ENCODE results near the gene FTO.

Gene FTO

DNA sequence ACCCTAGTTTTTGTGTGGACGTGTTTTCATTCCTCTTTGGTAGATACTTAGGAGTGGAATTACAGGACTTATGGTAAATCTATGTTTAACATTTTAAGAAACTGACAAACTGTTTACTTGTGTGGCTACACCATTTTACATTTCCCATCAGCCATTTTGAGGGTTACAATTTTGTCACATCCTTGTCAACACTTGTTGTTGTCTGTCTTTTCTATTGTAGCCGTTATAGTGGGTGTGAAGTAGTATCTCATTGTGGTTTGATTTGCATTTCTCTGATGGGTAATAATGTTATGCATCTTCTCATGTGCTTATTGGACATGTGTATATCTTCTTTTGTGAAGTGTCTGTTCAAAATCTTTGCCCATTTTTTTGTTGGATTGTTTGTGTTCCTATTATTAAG, 4.5 kb downstream of the FTO start:
- DNase-seq (ENCODE audit: low spot score): no peak
- FAIRE-seq: no peak

DNA sequence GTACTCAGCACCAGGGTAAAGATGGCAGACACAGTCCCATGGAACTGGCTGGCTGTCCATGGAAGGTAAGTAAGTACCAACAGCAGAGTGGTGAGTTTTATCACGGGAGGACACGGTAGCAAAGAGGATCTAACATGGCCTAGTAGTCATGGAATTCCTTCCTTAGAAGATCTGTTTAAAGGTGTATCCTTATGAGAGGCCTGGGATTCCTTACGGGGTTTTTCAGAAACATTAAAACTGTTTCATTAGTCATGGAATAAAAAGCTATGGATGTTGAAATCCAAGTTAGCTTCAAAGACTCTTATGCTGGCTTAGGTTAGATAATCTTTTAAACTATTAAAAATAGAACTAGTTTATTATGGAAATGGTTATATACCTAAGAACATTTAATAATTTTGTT, 7.4 kb downstream of the FTO start:
- FAIRE-seq (no peak), DNase-seq (ENCODE audit: low spot score) (no peak)

DNA sequence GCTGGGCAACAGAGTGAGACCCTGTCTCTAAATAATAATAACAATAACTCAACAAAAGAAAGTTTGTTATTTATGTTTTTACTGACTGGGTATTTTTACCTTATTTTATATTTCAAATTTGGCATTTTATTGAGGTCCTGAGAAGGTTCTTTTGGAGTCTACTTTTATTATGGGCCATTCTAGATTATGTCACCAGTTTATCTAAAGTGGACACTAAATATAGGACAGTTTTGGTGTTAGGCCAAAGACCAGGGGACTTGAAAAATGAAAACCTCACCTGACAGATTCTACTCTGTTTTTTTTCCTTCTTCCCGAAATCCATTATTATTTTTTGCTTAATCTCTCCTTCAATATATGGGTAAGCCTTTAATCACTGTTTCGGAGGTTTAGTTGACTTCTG, 8.1 kb downstream of the FTO start:
- DNase-seq (ENCODE audit: low spot score) (no peak), FAIRE-seq (no peak)

DNA sequence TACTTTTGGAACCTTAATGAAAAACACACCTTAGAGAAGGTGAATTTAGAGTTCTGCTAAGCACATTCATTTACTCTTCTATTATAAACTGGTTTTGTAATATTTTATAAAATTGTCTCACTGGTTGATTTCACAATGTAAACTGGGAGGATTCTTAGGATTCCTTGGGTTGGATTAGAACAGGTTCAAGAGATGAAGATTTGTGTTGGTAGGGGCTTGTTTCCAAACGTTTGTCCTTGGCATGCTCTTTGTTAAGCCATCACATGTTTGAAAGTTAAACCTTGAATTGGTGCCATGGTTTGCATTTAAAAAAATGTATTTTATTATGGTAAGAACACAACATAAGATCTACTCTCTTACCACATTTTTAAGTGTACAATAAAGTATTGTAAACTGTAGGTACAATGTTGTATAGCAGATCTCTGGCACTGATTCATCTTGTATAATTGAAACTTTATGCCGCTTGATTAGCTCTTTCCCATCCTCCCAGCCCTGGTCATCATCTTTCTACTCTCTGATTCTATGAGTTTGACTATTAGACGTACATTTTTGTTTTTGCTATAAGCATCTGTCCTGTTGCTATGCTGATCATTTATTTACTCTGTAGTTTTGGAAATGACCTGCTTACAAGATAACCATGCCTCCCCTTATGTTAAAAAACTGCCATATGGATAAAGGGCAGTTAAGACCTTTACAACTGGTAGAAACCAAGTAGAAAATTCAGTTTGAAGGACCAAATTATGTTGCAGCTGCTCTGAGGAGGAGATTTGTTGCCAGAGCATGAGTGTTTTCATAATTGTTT, 9.6 kb downstream of the FTO start:
- no peak for FAIRE-seq
- no peak for DNase-seq (ENCODE audit: low spot score)

DNA sequence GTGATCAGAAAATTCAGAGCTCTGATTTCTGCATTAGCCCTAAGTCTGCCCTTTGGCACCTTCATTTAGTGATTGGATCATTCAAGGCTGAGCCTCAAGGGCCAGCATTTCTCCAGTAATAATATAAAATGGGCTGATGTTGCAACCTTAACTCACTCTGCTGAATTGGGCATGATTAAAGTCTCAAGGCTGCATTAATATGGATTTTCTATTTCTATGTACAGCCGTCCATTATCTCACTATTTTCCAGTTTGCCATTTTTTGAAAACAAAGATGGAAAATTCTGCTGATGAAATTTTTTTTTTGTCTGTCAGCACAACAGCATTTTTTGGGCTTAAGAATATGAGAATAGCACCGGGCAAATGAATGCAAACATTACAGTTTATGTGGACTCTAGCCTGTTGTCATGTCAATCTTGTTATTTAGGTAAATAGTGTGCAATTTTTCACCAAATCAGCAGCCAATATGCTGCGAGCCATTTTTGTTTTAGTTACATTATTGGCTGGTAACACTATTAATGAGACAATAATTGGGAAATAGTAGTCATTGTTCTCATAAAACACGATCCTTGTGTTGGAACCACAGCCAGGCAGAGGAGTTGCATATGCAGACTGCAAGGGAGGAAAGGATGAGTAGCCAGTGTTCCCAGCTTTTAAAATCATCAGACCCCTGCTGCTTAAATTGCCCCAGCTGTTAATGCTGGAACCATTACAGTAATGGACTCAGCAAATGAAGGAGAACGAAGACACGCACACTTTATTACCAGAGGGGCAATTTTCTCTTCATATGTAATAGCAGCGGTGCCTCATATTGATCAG, 10.5 kb downstream of the FTO start:
- DNase-seq (ENCODE audit: low spot score) (no peak), FAIRE-seq (no peak)

DNA sequence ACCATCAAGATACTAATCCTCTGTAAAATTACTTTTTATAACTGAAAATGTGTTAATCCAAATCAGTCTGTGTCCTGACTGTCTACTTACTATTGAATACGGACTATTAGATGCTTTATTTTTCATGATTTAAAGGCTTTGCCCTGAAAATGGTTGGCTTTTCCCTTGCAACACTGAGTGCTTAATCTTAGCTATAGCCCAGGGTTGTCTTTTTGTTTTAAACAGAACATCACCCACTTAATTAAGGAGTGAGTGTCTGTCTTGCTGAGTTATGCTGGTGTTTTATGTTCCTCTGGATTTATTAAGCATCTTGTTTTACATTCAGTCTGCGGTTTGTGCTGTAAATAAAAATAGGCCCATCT, 11.0 kb downstream of the FTO start:
- DNase-seq (ENCODE audit: low spot score) (no peak), FAIRE-seq (no peak)

DNA sequence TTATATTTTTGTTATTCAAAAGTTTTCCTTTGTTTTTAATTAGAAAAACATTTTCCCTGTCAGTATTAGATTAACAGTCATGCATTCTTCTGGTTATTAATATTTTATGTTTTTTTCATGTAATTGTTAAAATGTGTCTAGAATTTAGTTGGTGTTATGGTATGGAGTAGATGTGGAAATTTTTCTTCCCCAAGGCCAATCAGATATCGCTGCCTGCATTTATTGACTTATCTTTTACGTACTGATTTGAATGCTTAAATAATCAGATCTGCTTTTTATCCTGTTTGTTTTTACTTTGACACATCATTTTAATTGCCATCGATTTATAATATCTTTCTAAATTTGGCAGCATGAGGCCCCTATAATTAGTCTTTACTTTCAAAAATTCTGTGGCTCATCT, 13.6 kb downstream of the FTO start:
- no peak for DNase-seq (ENCODE audit: low spot score)
- FAIRE-seq: no peak

DNA sequence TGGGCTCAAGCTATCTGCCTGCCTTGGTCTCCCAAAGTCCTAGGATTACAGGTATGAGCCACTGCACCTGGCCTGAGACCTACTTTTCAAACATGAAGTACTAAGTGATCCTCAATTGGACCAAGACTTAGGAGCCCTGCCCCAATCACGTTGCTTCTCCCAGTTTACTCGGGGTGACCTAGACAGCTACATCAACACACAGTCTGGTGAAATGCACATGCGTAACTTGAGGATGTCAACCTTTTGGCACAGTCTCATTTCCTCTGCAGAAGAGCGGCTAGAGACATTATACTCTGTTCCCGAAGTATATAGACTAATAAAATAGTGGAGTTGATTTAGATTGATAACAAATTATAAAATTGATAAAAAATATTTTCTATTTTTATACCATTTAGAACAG, 17.1 kb downstream of the FTO start:
- FAIRE-seq (no peak), DNase-seq (ENCODE audit: low spot score) (no peak)

DNA sequence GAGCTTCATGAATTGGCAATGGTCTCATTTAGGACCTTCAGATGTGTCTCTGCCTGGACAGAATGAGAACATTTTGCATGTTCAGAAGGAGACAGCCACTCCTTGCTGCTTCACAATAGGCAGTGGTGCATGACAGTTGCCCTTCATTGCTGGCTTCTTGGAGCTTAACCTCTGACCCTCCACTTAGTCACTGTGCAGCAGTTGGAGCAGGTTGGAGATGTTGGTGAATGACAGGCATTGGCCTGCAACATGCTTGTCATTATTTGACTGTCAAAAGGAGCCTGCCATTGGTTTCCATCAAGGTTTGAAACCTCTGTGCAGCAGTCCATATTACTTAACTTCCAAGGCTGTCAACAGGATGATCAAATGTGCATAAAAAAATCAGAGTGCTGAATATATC, 22.7 kb downstream of the FTO start:
- FAIRE-seq (no peak), DNase-seq (ENCODE audit: low spot score) (no peak)

DNA sequence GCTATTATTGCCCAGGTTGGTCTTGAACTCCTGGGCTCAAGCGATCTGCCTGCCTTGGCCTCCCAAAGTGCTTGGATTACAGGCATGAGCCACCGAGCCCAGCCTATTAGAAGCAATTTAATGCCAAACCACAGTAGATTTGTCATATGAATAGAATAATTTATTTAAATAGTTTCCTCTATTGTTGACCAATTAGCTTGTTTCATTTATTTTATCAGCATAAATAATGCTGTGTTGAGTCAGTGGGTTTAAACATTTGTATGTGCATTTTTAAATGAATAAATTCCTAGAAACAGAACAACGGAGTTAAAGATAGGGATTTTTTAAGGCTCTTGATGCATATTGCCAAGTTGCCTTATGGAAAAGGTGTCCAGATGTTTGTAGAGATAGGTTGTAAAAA, 26.7 kb downstream of the FTO start:
- DNase-seq (ENCODE audit: low spot score): no peak
- no peak for FAIRE-seq

DNA sequence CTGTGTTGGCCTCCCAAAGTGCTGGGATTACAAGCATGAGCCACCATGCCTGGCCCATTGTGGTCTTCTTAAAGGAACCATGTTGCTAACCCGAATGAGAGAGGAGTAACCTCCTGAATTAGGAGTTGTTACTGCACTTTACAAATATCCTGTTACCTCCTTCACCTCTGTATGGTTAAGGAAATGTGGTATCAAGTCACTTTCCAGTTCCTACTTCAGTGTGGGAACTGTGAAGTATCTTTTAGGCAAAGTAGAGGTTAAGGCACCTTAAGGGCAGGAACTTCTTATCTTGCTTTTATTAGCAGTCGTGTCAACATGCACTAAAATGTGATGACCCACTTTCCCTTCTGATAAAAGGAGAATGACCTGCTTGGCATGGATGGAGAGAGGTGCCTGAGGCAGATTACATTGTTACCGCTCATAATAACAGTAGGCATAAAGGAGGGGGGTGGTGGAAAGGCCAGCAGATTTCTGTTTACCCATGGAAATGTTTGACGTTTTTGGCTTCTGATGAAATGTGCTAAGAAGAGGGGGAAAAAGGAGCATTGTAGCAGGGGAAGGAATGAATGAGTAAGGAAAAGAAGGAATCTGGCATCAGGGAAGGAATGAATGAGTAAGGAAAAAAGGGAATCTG, 28.5 kb downstream of the FTO start:
- no peak for FAIRE-seq
- no peak for DNase-seq (ENCODE audit: low spot score)

DNA sequence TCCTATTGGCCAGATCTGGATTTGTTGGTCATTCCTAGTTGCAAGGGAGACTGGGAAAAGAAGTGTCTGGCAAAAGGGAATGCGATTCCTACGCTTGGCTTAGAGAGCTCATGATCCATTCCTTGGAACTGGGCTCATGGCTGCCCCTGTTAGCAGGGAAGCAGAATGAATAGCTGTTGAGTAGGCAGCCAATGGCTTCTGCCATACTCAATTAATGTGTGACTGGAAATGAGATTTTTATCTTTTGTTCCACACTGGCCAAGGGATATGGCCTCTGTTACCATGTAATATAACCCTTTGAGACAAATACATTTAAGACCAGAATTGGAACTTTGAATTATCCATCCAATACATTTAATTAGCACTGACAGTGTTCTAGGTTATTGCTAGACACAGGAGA, 31.0 kb downstream of the FTO start:
- DNase-seq (ENCODE audit: low spot score) (no peak), FAIRE-seq (no peak)

DNA sequence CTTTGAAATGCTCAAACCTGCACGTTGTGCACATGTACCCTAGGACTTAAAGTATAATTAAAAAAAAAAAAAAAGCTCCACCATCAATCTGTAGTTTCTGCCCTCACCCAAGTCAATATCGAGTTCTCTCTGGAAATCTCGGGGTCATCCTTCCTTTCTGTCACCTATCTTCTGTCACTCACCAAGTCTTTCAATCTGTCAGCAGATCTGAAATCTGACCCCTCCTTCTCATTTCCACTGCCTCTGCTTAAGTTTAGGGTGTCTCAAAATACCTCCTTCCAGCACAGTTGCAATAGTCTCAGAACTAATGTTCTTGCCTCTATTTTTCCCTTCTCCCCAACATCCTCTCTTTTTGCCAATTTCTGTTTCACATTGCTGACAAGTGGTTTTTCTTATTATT, 32.3 kb downstream of the FTO start:
- DNase-seq (ENCODE audit: low spot score): no peak
- FAIRE-seq: no peak

DNA sequence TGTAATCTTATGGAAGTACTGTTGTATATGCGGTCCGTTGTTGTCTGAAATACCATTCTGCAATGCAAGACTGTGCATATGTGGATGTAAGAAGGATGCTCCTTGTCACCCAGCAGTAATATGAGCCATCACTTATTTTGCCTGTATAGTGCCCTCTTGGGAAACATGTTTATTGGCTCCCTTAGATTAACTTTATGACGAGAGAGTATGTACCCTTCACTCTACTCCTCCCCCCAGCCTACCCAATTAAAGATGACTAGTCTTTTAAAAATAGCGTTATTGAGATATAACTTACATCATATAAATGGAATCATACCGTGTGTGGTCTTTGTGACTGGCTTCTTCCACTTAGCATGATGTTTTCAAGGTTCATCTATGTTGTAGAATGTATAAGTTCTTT, 33.6 kb downstream of the FTO start:
- FAIRE-seq (no peak), DNase-seq (ENCODE audit: low spot score) (no peak)

DNA sequence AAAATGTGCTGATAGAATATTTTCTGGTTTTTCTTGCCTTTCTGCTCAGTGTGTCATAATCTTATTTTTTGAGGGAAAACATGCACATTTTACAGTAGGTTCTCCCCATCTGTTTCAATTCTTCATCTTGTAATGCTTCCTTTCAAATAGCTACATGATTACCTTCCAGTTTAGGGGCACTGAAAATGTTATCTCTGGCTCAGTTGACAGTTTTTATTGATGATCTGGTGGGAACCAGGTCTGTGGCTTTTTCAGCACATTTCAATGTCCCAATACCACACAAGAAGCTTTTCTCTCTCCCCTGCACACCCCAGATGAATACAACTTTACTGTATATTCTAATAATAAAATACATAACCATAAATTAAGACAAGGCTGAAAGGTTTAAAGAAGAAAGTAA, 36.5 kb downstream of the FTO start:
- FAIRE-seq (no peak), DNase-seq (ENCODE audit: low spot score) (no peak)

DNA sequence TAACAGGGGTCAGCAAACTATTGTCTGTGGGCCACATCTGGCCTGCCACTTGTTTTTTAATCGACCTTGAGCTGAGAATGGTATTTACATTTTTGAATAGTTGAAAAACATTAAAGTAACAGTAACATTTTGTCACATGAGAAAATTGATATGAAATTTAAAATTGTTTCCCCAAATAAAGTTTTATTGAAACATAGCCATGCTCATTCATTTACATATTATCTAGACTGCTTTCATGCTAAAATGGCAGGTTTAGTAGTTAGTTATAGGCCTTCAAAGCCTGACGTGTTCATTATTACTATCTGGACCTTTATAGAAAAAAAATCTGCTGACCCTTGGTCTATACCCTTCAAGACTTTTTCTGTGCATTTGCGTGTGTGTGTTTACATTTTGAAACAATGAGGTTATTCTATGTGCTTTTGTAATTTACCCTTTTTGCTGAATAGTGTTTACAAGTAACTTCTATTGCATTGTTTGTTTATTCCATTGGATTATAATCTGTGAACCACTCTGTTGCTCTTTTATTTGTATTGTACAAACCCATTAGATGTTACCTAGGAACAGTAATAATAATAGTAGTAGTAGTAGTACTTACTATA, 37.1 kb downstream of the FTO start:
- FAIRE-seq: no peak
- DNase-seq (ENCODE audit: low spot score): no peak

DNA sequence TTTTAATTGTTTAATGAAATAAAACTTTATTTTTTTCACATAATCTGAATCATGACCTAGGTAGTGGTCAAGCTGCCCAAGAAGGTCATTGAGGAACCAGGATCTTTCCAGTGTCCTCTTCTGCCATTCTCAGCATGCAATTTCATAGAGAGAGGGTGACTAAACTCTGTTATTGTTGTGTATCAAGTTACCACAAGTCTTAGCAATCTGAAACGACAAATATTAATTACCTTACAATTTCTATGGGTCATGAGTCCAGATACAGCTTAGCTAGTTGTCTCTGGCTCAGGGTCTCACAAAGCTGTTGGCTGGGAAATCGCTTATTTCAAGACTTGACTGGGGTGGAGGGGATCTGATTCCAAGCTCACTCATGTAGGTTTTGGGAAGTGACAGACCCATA, 37.6 kb downstream of the FTO start:
- no peak for FAIRE-seq

DNA sequence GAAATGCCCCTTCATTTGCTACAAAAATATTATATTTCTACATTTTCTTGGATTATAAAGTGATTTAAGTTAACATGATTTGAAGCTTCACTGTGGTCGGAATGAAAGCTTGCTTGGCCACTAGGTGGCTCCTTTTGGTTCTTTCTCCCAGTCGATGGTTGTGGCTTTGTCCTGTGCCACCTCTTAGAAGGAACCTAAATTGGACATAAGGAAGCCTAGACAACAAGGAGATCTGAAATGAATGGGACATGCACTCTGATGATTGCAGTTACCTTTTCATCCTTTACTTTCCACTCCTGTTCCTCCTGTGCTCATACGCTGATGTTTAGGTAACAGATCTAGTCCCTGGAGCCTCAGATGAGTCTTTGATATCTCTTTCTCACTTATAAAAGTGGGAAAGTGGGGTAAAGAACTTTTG, 39.2 kb downstream of the FTO start:
- FAIRE-seq: no peak
- no peak for DNase-seq (ENCODE audit: low spot score)

More for the DNA sequence above, 37.6 kb downstream of the FTO start:
- DNase-seq (ENCODE audit: low spot score): no peak

DNA sequence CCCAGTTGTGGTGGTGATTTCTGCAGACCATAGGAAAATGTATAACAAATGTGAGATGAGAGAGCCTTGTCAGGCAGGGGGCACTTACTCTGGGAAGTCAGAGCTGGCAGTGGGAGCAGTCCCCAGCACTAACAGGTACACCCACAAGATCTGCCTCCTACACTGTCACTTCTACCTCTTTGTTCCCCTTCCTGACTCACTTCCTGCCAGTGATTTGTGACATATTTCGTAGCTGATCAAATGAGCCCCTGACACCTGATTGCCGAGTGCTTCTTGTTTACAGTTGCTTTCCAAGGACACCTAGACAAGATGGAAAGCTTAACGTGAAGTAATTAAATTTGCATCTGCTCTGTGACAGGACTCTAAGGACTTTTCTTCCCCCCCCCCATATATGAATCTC, 40.5 kb downstream of the FTO start:
- DNase-seq (ENCODE audit: low spot score) (no peak), FAIRE-seq (no peak)

DNA sequence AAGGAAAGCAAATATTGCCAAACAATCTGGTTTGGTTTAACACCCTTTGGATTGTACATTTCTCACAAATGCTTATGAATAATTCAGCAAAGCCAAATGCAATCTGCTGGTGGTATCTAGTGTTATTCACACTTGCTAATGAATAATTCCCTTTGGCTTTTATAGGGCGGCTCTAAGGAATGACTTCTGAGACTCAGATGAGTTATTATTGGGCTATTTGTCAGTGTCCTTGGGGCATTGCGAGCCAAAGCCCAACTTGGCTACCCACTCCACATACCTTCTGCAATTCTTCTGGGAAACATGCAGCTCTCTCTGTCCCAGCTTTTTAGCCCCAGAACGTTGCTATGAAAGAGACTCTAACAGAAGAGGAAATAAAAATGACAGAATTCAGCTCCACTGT, 41.1 kb downstream of the FTO start:
- DNase-seq (ENCODE audit: low spot score) (no peak), FAIRE-seq (no peak)

DNA sequence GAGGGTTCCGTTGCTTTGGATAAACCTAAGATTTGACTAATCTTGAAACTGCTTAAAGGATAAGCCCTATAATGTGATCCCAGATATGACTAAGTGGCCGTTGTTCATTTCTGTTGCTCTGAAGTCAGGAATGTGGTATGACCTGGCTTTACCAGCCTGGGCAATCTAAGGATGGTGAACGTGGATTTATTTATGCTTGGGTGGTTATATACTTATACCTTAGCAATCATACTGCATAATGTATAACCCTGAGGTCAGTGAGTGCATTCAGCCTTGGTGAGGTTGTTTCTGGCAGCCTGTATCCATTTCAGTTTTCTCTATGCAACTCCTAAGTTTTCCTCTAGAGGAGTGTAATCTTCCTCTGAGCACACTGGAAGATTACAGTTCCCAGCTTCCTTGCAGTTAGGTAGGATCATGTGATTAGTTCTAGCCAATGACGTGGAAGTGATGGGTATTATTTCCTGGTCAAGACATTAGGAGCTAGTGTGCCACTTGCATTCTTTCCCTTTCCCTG, 41.9 kb downstream of the FTO start:
- FAIRE-seq (no peak), DNase-seq (ENCODE audit: low spot score) (no peak)

DNA sequence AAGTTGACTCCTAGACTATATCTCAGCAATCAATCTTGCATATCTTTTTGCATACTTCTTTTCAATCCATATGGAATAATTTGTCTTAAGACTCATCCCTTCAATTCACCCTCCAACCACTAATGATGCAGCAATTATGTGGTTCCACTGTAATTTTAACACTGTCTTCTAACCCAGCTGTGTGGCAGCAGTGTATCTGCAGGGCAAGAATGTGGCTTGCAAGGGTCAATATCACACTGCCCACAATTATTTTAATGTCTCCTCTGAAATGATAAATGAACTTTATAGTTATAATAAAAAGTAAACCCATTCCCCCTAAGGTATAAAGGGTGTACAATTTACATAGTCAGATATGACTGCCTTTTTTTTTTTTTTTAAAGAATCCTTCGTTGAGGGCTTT, 48.6 kb downstream of the FTO start:
- no peak for FAIRE-seq
- DNase-seq (ENCODE audit: low spot score): no peak
